Mesodermal cell (in vitro differentiated cells): ENCODE data around the gene FAM9C.
"Not testable (repeated sequence)": the region's sequence is repeated elsewhere in the genome, so short reads cannot be mapped to it uniquely, and the experiment has no call there.

Source experiments
- H3K27ac ChIP-seq: 2 replicates; pipeline ENCODE4 v1.7.0; 2013; ENCODE audit warnings: mild to moderate bottlenecking, low read depth, low read length, moderate library complexity; ENCODE audit not compliant: severe bottlenecking
- H3K36me3 ChIP-seq: 2 replicates; pipeline ENCODE4 v1.7.1; 2013; ENCODE audit warnings: mild to moderate bottlenecking, low read length, moderate library complexity; ENCODE audit not compliant: control insufficient read depth, insufficient read depth
- H3K4me1 ChIP-seq: one replicate; pipeline ENCODE4 v1.7.1; 2013; ENCODE audit warnings: mild to moderate bottlenecking, low read length; ENCODE audit not compliant: insufficient read depth, control insufficient read depth, poor library complexity, severe bottlenecking
- H3K4me3 ChIP-seq: 2 replicates; pipeline ENCODE4 v1.7.0; 2013; ENCODE audit warnings: low read length, control low read depth, mild to moderate bottlenecking; ENCODE audit not compliant: insufficient read depth, poor library complexity, severe bottlenecking; ENCODE audit errors: extremely low read depth
- H3K9me3 ChIP-seq: 2 replicates; pipeline ENCODE4 v1.7.1; 2013; ENCODE audit warnings: mild to moderate bottlenecking, low read length, moderate library complexity; ENCODE audit not compliant: control insufficient read depth
- WGBS, 2 experiments: methylation state at CpG; one replicate each; pipeline ENCODE4 v1.1.5; 2013; ENCODE audit warnings: missing lambda C conversion rate in 2 of 2; ENCODE audit not compliant: insufficient coverage in 2 of 2; 5-methylcytosine and 5-hydroxymethylcytosine counted together

The FAM9C gene

GRCh38 chrX:13074297-13075262 is 30.2 kb upstream of the FAM9C start:
- H3K4me1 ChIP-seq: no peaks in the 10 kb centered on the region
- H3K9me3 ChIP-seq: no peaks in the 10 kb centered on the region
- 100% methylated on average over 1 to 3 of the region's 9 CpGs for WGBS, 2 experiments
- H3K27ac ChIP-seq: no peak overlapping the region
- H3K4me3 ChIP-seq: no peak overlapping the region
- no peaks in the 10 kb centered on the region for H3K36me3 ChIP-seq

- no peak overlapping the region for H3K4me3 ChIP-seq
- 100% methylated on average over 1 of the region's 3 CpGs; no CpG with 5 or more reads in 1 of the 2 experiments for WGBS, 2 experiments
- no peak overlapping the region for H3K27ac ChIP-seq
- H3K36me3 ChIP-seq: no peaks in the 10 kb centered on the region
- H3K4me1 ChIP-seq: no peaks in the 10 kb centered on the region
- peaks cover 4% of the 10 kb centered on the region for H3K9me3 ChIP-seq
These were observed 25.5 kb upstream of the FAM9C start for GRCh38 chrX:13069771-13070416.

GRCh38 chrX:13068651-13069050 is 24.2 kb upstream of the FAM9C start:
- peaks cover 4% of the 10 kb centered on the region for H3K9me3 ChIP-seq
- H3K4me3 ChIP-seq: no peak overlapping the region
- no peak overlapping the region for H3K27ac ChIP-seq
- no peaks in the 10 kb centered on the region for H3K36me3 ChIP-seq
- WGBS, 2 experiments: no CpG with 5 or more reads among the region's 1 CpG
- no peaks in the 10 kb centered on the region for H3K4me1 ChIP-seq

- Histone ChIP-seq H3K4me3 (no peak overlapping the region), H3K27ac (no peak overlapping the region), H3K9me3 (peaks cover 4% of the 10 kb centered on the region), H3K4me1 (no peaks in the 10 kb centered on the region), H3K36me3 (no peaks in the 10 kb centered on the region)
- WGBS, 2 experiments: no CpG with 5 or more reads among the region's 1 CpG
These were observed 23.4 kb upstream of the FAM9C start for GRCh38 chrX:13067773-13068172.

- Histone ChIP-seq H3K36me3 (no peaks in the 10 kb centered on the region), H3K27ac (no peak overlapping the region), H3K4me3 (no peak overlapping the region), H3K4me1 (no peaks in the 10 kb centered on the region), H3K9me3 (peaks cover 4% of the 10 kb centered on the region)
- 100% methylated on average over 1 of the region's 4 CpGs; no CpG with 5 or more reads in 1 of the 2 experiments for WGBS, 2 experiments
These were observed 22.0 kb upstream of the FAM9C start for GRCh38 chrX:13066391-13066790.

DNA sequence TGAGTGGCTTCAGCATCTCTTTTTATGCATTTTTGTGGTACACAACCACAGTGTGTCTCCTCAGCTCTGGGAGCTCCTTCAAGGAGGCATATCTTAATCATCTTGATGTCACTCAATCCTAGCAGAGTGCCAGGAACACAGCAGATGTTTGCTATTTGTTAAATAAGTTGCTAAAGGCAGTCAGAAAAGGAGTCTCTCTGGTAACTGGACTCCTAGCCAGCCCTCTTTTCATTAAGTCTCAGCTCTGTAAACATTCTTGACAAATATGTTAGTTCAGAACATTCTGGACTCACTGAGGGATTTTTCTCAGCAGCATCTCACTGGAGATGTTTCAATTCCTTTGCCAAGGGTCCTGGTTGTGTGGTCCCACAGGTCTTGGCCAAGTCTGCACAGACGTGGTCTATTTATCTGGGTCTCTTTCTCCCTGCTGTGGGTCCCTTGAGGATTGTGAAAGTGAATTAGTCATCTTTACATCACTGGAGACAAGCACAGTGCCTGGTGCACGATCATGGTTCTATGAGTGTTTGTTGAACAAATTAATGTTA is 20.3 kb upstream of the FAM9C start:
- Histone ChIP-seq H3K27ac (no peak overlapping the region), H3K36me3 (no peaks in the 10 kb centered on the region), H3K4me3 (no peak overlapping the region), H3K4me1 (peaks cover 6% of the 10 kb centered on the region), H3K9me3 (peaks cover 4% of the 10 kb centered on the region)
- WGBS, 2 experiments: no CpG with 5 or more reads among the region's 2 CpGs

GRCh38 chrX:13063124-13063523 is 18.7 kb upstream of the FAM9C start:
- not testable (repeated sequence) for H3K36me3 ChIP-seq, H3K9me3 ChIP-seq, H3K27ac ChIP-seq, H3K4me3 ChIP-seq, H3K4me1 ChIP-seq
- no CpG with 5 or more reads among the region's 2 CpGs for WGBS, 2 experiments

- not testable (repeated sequence) for H3K27ac ChIP-seq, H3K9me3 ChIP-seq
These were observed 17.9 kb upstream of the FAM9C start for GRCh38 chrX:13062331-13062730.

GRCh38 chrX:13061215-13061708 is 16.8 kb upstream of the FAM9C start:
- H3K27ac ChIP-seq, H3K4me3 ChIP-seq, H3K9me3 ChIP-seq, H3K4me1 ChIP-seq, H3K36me3 ChIP-seq: not testable (repeated sequence)
- 86% methylated on average over 1 of the region's 4 CpGs; no CpG with 5 or more reads in 1 of the 2 experiments for WGBS, 2 experiments

More at GRCh38 chrX:13062331-13062730, 17.9 kb upstream of the FAM9C start:
- H3K4me1 ChIP-seq, H3K4me3 ChIP-seq, H3K36me3 ChIP-seq: not testable (repeated sequence)

DNA sequence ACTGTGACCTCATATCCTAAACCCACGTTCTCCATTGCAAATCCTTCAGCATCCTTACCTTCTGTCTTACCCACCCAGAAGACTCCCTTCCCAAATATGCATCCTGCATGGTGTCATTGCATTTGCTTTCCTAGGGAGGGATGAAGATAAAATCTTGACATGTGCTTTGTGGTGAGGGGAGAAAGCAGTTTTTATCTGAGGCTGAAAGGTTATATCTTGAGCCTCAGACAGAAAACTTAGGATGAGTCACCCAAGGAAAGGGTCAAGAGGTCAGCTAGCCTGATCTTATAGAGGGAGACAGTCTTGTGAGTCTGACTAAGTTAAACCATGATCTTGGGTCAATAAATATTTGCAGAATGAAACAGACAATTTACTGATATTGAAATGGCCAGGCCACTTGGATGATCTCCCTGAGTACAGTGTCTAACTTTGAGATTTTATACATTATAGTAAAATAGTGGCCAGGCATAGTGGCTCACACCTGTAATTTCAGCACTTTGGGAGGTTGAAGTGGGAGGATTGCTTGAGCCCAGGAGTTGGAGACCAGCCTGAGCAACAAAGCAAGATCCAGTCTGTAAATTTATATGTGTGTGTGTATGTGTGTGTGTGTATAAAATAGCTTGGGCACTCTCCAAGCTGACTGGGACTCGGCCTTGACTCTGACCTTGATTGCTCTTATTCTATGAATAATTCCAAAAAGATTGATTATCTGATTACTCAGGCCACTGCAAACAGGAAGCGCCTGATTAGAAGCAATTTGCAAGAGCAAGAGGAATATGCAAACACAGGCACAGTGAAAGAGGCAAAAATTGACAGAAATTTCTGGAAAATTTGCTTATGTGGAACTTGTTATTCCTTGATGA is 15.4 kb upstream of the FAM9C start:
- no peak overlapping the region for H3K4me3 ChIP-seq
- H3K9me3 ChIP-seq: no peaks in the 10 kb centered on the region
- H3K27ac ChIP-seq: peak overlapping the region; percentile 29
- H3K36me3 ChIP-seq: no peaks in the 10 kb centered on the region
- H3K4me1 ChIP-seq: peaks cover 6% of the 10 kb centered on the region
- 100% methylated on average over 1 of the region's 3 CpGs; no CpG with 5 or more reads in 1 of the 2 experiments for WGBS, 2 experiments
